Spleen (tissue), 11 donors: ENCODE data around the gene TAS2R8. TPM values are rescaled to one million over a fixed set of nuclear protein-coding genes. Genes with fewer than 3 reads are reported as not detected.

Experiments used
- DNase-seq: peaks from one replicate; pipeline ENCODE4 v3.0.0-alpha.2; 2020
- H3K27ac ChIP-seq, 8 donors: fragments of 200-600 bp; sonication (generic) in 7 of 8; 1 replicate in 4 of 8; 2 replicates in 4 of 8; pipeline versions ENCODE4 v1.5.0 to v1.8.0; 2016 to 2021; ENCODE audit warnings: inconsistent platforms in 4 of 8, mild to moderate bottlenecking in 4 of 8, moderate library complexity in 1 of 8
- H3K27me3 ChIP-seq, 7 donors: fragments of 200-600 bp; sonication (generic) in 6 of 7; replicated peaks in 1 of 7; 1 replicate in 4 of 7; 2 replicates in 3 of 7; pipeline versions ENCODE4 v1.5.0 to v1.8.0; 2016 to 2021; ENCODE audit warnings: inconsistent platforms in 3 of 7, mild to moderate bottlenecking in 1 of 7
- H3K36me3 ChIP-seq, 6 donors: fragments of 200-600 bp; sonication (generic) in 5 of 6; 1 replicate in 4 of 6; 2 replicates in 2 of 6; pipeline versions ENCODE4 v1.5.0 to v1.8.0; 2016 to 2021; ENCODE audit warnings: inconsistent platforms in 2 of 6
- H3K4me1 ChIP-seq, 6 donors: fragments of 200-600 bp; sonication (generic) in 5 of 6; 1 replicate in 3 of 6; 2 replicates in 3 of 6; pipeline versions ENCODE4 v1.5.0 to v1.8.0; 2016 to 2021; ENCODE audit warnings: inconsistent platforms in 3 of 6
- H3K4me3 ChIP-seq, 8 donors: fragments of 200-600 bp; sonication (generic) in 7 of 8; 1 replicate in 4 of 8; 2 replicates in 4 of 8; pipeline versions ENCODE4 v1.5.0 to v1.8.0; 2016 to 2021; ENCODE audit warnings: inconsistent platforms in 4 of 8, mild to moderate bottlenecking in 4 of 8, moderate library complexity in 2 of 8
- H3K9me3 ChIP-seq, 8 donors: fragments of 200-600 bp; sonication (generic) in 7 of 8; 1 replicate in 4 of 8; 2 replicates in 4 of 8; pipeline versions ENCODE4 v1.5.0 to v1.8.0; 2016 to 2021; ENCODE audit warnings: inconsistent platforms in 4 of 8
- CTCF ChIP-seq, 11 experiments: fragments of 200-600 bp in 7 of 11; fragments of 450-650 bp in 4 of 11; sonication (generic) in 4 of 11; IDR thresholded peaks in 8 of 11; conservative IDR thresholded peaks in 3 of 11; 1 replicate in 7 of 11; 2 replicates in 4 of 11; pipeline versions ENCODE4 v1.4.0 to v1.8.0; 2016 to 2021; ENCODE audit warnings: antibody characterized with exemption in 11 of 11, inconsistent platforms in 4 of 11, mild to moderate bottlenecking in 1 of 11
- POLR2A ChIP-seq, 3 donors: fragments of 450-650 bp; IDR thresholded peaks; one replicate each; pipeline ENCODE4 v1.5.1; 2017; ENCODE audit warnings: antibody characterized with exemption in 3 of 3, mild to moderate bottlenecking in 1 of 3
- POLR2AphosphoS5 ChIP-seq, 3 donors: sonication (generic); formaldehyde crosslinking; IDR thresholded peaks; one replicate each; pipeline ENCODE4 v1.5.1; 2017; ENCODE audit warnings: antibody characterized with exemption in 3 of 3
- WGBS, 5 donors: extraction: QIAGEN DNeasy Blood & Tissue Kit in 3 of 5; methylation state at CpG; one replicate each; pipeline versions ENCODE4 v1.1.5 to v1.1.7; 2013 to 2018; 5-methylcytosine and 5-hydroxymethylcytosine counted together
- intact Hi-C: fragments of 100-400 bp; cut with DNase I; formaldehyde crosslinking; loops from one replicate; pipeline ENCODE4 v1.15.0; 2023; ENCODE audit warnings: low total_unique reads
- polyA plus RNA-seq, 3 donors: library from polyadenylated mRNA; stranded (reverse); fragments of 200-250 nt; gene quantifications; one replicate each; pipeline ENCODE4 v1.2.1, GENCODE V29; 2013
- small RNA-seq, 4 donors: library from RNA; depleted of rRNA; stranded (forward); fragments of <200 nt; gene quantifications; one replicate each; pipeline ENCODE3, GENCODE V24; 2016
- total RNA-seq, 7 donors: library from RNA; depleted of rRNA in 3 of 7; stranded (reverse); fragments of >200 nt in 3 of 7; fragmentation: NEBNext Ultra II Directional in 4 of 7; extraction: Animal tissue kit (Norgen Biotek cat#: 25700) in 4 of 7; gene quantifications; one replicate each; pipeline versions ENCODE4 v1.1.0 to v1.2.1, GENCODE V29; 2016 to 2021
- donor health status: healthy with polysubstance abuse.
- donor health status: DM: no; HTN: no; CAD: no; lungs with moderate emphysema.
- donor health status: DM: no; HTN: no; CAD: no.
- donor health status: Bipolar disorder and iron deficiency.
- donor health status: healthy.
- donor health status: DM: no; HTN: no; CAD: no.
- donor health status: DM: yes; HTN: yes; CAD: no.

Gene TAS2R8
- total and polyA plus RNA-seq, 10 donors: 0.06 TPM; not detected in 9

DNA sequence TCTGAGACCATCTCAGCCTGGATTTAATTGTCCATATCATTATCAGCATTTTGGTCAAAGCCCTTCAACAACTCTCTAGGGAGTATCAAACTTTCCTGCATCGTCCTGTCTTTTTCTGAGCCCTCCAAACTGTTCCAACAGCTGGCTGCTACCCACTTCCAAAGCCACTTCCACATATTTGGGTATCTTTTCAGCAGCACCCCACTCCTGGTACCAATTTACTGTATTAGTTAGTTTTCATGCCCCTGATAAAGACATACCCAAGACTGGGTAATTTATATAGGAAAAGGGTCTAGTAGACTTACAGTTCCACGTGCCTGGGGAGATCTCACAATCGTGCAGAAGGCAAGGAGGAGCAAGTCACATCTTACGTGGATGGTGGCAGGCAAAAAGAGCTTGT is 50.9 kb downstream of the TAS2R8 start:
- no peak overlapping the region for H3K4me3 ChIP-seq
- 83 to 93% (median 88%) methylated on average over 4 of the region's 4 CpGs for WGBS, 5 donors
- TF ChIP-seq POLR2AphosphoS5 (IDR thresholded peaks at IDR 0.05) (no peak), POLR2A (IDR thresholded peaks at IDR 0.05) (no peak), CTCF (IDR thresholded peaks at IDR 0.05 in 8 of 11, conservative IDR thresholded peaks at IDR 0.05 in 3 of 11) (no peak)
- intact Hi-C loops: no loop called here
- H3K27ac ChIP-seq: no peak overlapping the region
- H3K4me1 ChIP-seq: no peaks in the 10 kb centered on the region
- H3K9me3 ChIP-seq: peaks cover 0 to 28% (median 22%) of the 10 kb centered on the region in 8 donors
- DNase-seq: no peak
- no peaks in the 10 kb centered on the region for H3K36me3 ChIP-seq
- H3K27me3 ChIP-seq: peaks cover 0 to 14% (median 0%) of the 10 kb centered on the region in 7 donors

Small RNA genes lying within 50 kb of the gene (small RNA-seq; reads per million reads assigned to genes)
- 0 reads per million in 4 donors for gene PRR4

Other genes with a start within 250 kb of the TAS2R8 start
- gene MAGOHB, start 193.7 kb downstream of the TAS2R8 start, total RNA-seq: 10 to 100 TPM; 12.6 to 24.7 (median 19.5) TPM
- gene MAGOHB, start 193.7 kb downstream of the TAS2R8 start, polyA plus RNA-seq: 10 to 100 TPM; 16.7 to 27.1 (median 22.7) TPM
- 1 to 10 TPM in 4 of 7 donors, under 1 TPM in 3; 0.49 to 2.4 (median 1.2) TPM for gene STYK1, start 133.2 kb downstream of the TAS2R8 start, total RNA-seq
- under 1 TPM; 0.17 to 0.26 (median 0.26) TPM for gene STYK1, start 133.2 kb downstream of the TAS2R8 start, polyA plus RNA-seq
- gene YBX3, start 84.0 kb downstream of the TAS2R8 start, total RNA-seq: 100 to 1,000 TPM; 166 to 250 (median 180) TPM
- 100 to 1,000 TPM in 1 of 3 donors, 10 to 100 TPM in 2; 87.0 to 155 (median 90.7) TPM for gene YBX3, start 84.0 kb downstream of the TAS2R8 start, polyA plus RNA-seq
- gene TAS2R7, start 4.7 kb downstream of the TAS2R8 start, total RNA-seq: not detected
- not detected for gene TAS2R7, start 4.7 kb downstream of the TAS2R8 start, polyA plus RNA-seq
- gene TAS2R9, start 2.9 kb upstream of the TAS2R8 start, total RNA-seq: 1 to 10 TPM in 1 of 7 donors, under 1 TPM in 1, not detected in 5; 0.72 to 2.1 TPM
- gene TAS2R9, start 2.9 kb upstream of the TAS2R8 start, polyA plus RNA-seq: not detected
- gene TAS2R10, start 19.1 kb upstream of the TAS2R8 start, total RNA-seq: 1 to 10 TPM in 5 of 7 donors, under 1 TPM in 2; 0.34 to 3.9 (median 1.7) TPM
- under 1 TPM in 2 of 3 donors, not detected in 1; 0.11 to 0.15 TPM for gene TAS2R10, start 19.1 kb upstream of the TAS2R8 start, polyA plus RNA-seq
- 10 to 100 TPM in 1 of 7 donors, 1 to 10 TPM in 6; 1.2 to 12.0 (median 3.9) TPM for gene PRR4, start 42.2 kb upstream of the TAS2R8 start, total RNA-seq
- 1 to 10 TPM; 3.0 to 4.7 (median 3.6) TPM for gene PRR4, start 42.2 kb upstream of the TAS2R8 start, polyA plus RNA-seq
- gene PRH1, start 77.0 kb upstream of the TAS2R8 start, total RNA-seq: 10 to 100 TPM; 16.9 to 63.1 (median 37.0) TPM
- gene PRH1, start 77.0 kb upstream of the TAS2R8 start, polyA plus RNA-seq: 1 to 10 TPM; 1.5 to 3.7 (median 2.7) TPM
- 1 to 10 TPM; 2.1 to 8.7 (median 4.3) TPM for gene TAS2R13, start 102.3 kb upstream of the TAS2R8 start, total RNA-seq
- under 1 TPM in 1 of 3 donors, not detected in 2; 0.06 TPM for gene TAS2R13, start 102.3 kb upstream of the TAS2R8 start, polyA plus RNA-seq
- not detected for gene PRH2, start 122.0 kb upstream of the TAS2R8 start, total RNA-seq
- under 1 TPM in 2 of 3 donors, not detected in 1; 0.14 to 0.32 TPM for gene PRH2, start 122.0 kb upstream of the TAS2R8 start, polyA plus RNA-seq
- 10 to 100 TPM in 1 of 7 donors, 1 to 10 TPM in 6; 2.5 to 10.3 (median 5.9) TPM for gene TAS2R14, start 132.0 kb upstream of the TAS2R8 start, total RNA-seq
- gene TAS2R14, start 132.0 kb upstream of the TAS2R8 start, polyA plus RNA-seq: 1 to 10 TPM; 1.6 to 2.5 (median 1.6) TPM
- 1 to 10 TPM; 2.2 to 7.1 (median 4.4) TPM for gene TAS2R50, start 179.6 kb upstream of the TAS2R8 start, total RNA-seq
- under 1 TPM in 1 of 3 donors, not detected in 2; 0.10 TPM for gene TAS2R50, start 179.6 kb upstream of the TAS2R8 start, polyA plus RNA-seq
- 1 to 10 TPM; 2.1 to 9.8 (median 5.8) TPM for gene TAS2R20, start 191.0 kb upstream of the TAS2R8 start, total RNA-seq
- under 1 TPM; 0.24 to 0.32 (median 0.27) TPM for gene TAS2R20, start 191.0 kb upstream of the TAS2R8 start, polyA plus RNA-seq
- gene TAS2R19, start 215.3 kb upstream of the TAS2R8 start, total RNA-seq: 10 to 100 TPM in 2 of 7 donors, 1 to 10 TPM in 5; 4.1 to 13.8 (median 9.1) TPM
- under 1 TPM in 2 of 3 donors, not detected in 1; 0.38 to 0.53 TPM for gene TAS2R19, start 215.3 kb upstream of the TAS2R8 start, polyA plus RNA-seq
- gene TAS2R31, start 224.1 kb upstream of the TAS2R8 start, total RNA-seq: 10 to 100 TPM in 3 of 7 donors, 1 to 10 TPM in 4; 3.7 to 14.1 (median 8.1) TPM
- gene TAS2R31, start 224.1 kb upstream of the TAS2R8 start, polyA plus RNA-seq: under 1 TPM in 2 of 3 donors, not detected in 1; 0.21 to 0.35 TPM